Activated T-cell treated with anti-CD3 and anti-CD28 coated beads, Interleukin-2, amount 50 U/mL, for 24 hours (primary cell): ENCODE measurements around the gene C21orf91.
A peak's percentile ranks its signal among the peaks of the same experiment; 100 is the strongest.

ENCODE experiments used
- DNase-seq: peaks from one replicate; pipeline ENCODE4 v3.0.0-alpha.2; 2020
- H3K27ac Mint-ChIP-seq: 2 replicates; pipeline ENCODE4 v1.8.0; 2020; ENCODE audit warnings: mild to moderate bottlenecking, mixed read lengths
- H3K27me3 Mint-ChIP-seq: 2 replicates; pipeline ENCODE4 v1.8.0; 2020; ENCODE audit warnings: mixed read lengths
- H3K36me3 Mint-ChIP-seq: 2 replicates; pipeline ENCODE4 v1.8.0; 2020; ENCODE audit warnings: low read depth, mixed read lengths
- H3K4me1 Mint-ChIP-seq: 2 replicates; pipeline ENCODE4 v1.8.0; 2020; ENCODE audit warnings: low read depth, mixed read lengths
- H3K4me3 Mint-ChIP-seq: 2 replicates; pipeline ENCODE4 v1.8.0; 2020; ENCODE audit warnings: mild to moderate bottlenecking, moderate library complexity, mixed read lengths
- H3K9me3 Mint-ChIP-seq: 2 replicates; pipeline ENCODE4 v1.8.0; 2020; ENCODE audit warnings: mixed read lengths

Gene C21orf91

GRCh38 chr21:17818186-17819113 is 706 bp downstream of the C21orf91 start:
- Mint-ChIP-seq H3K4me1 (peaks cover 61% of the 10 kb centered on the region), H3K36me3 (peaks cover 50% of the 10 kb centered on the region)
- peak; percentile 71 for DNase-seq

GRCh38 chr21:17813353-17813752 is 5.8 kb downstream of the C21orf91 start:
- no peak overlapping the region for H3K27ac Mint-ChIP-seq
- DNase-seq = no peak
- peaks cover 64% of the 10 kb centered on the region for H3K4me1 Mint-ChIP-seq
- H3K36me3 Mint-ChIP-seq = peaks cover 95% of the 10 kb centered on the region
- no peak overlapping the region for H3K4me3 Mint-ChIP-seq
- no peaks in the 10 kb centered on the region for H3K27me3 Mint-ChIP-seq
- H3K9me3 Mint-ChIP-seq = peaks cover 9% of the 10 kb centered on the region

More at GRCh38 chr21:17818186-17819113, 706 bp downstream of the C21orf91 start:
- Mint-ChIP-seq H3K9me3 (no peaks in the 10 kb centered on the region), H3K27ac (peak overlapping the region; percentile 94), H3K27me3 (no peaks in the 10 kb centered on the region), H3K4me3 (peak overlapping the region; percentile 92)

- Mint-ChIP-seq H3K4me3 (no peak overlapping the region), H3K9me3 (peaks cover 18% of the 10 kb centered on the region), H3K27me3 (no peaks in the 10 kb centered on the region), H3K4me1 (peaks cover 55% of the 10 kb centered on the region), H3K27ac (peak overlapping the region; percentile 58), H3K36me3 (peaks cover 97% of the 10 kb centered on the region)
- no peak for DNase-seq
These were observed 13.2 kb downstream of the C21orf91 start for GRCh38 chr21:17805966-17806365.

- no peaks in the 10 kb centered on the region for H3K27me3 Mint-ChIP-seq
- H3K36me3 Mint-ChIP-seq = peaks cover 84% of the 10 kb centered on the region
- peaks cover 9% of the 10 kb centered on the region for H3K9me3 Mint-ChIP-seq
- no peak for DNase-seq
- peaks cover 66% of the 10 kb centered on the region for H3K4me1 Mint-ChIP-seq
- H3K4me3 Mint-ChIP-seq = no peak overlapping the region
- no peak overlapping the region for H3K27ac Mint-ChIP-seq
These were observed 15.6 kb downstream of the C21orf91 start for GRCh38 chr21:17803536-17803935.

- H3K27ac Mint-ChIP-seq = peak overlapping the region; percentile 69
- no peak for DNase-seq
- peaks cover 76% of the 10 kb centered on the region for H3K36me3 Mint-ChIP-seq
- H3K27me3 Mint-ChIP-seq = no peaks in the 10 kb centered on the region
- H3K9me3 Mint-ChIP-seq = peaks cover 6% of the 10 kb centered on the region
- H3K4me3 Mint-ChIP-seq = no peak overlapping the region
- peaks cover 66% of the 10 kb centered on the region for H3K4me1 Mint-ChIP-seq
These were observed 16.6 kb downstream of the C21orf91 start for GRCh38 chr21:17802572-17802971.

- Mint-ChIP-seq H3K4me3 (no peak overlapping the region), H3K36me3 (peaks cover 69% of the 10 kb centered on the region), H3K27ac (peak overlapping the region; percentile 37), H3K4me1 (peaks cover 67% of the 10 kb centered on the region), H3K9me3 (no peaks in the 10 kb centered on the region), H3K27me3 (no peaks in the 10 kb centered on the region)
- DNase-seq = no peak
These were observed 19.6 kb downstream of the C21orf91 start for GRCh38 chr21:17799414-17800164.

GRCh38 chr21:17798796-17799195 is 20.4 kb downstream of the C21orf91 start:
- Mint-ChIP-seq H3K9me3 (no peaks in the 10 kb centered on the region), H3K27ac (peak overlapping the region; percentile 34), H3K4me1 (peaks cover 66% of the 10 kb centered on the region), H3K4me3 (no peak overlapping the region), H3K36me3 (peaks cover 69% of the 10 kb centered on the region), H3K27me3 (no peaks in the 10 kb centered on the region)
- DNase-seq = no peak

GRCh38 chr21:17797967-17798366 is 21.2 kb downstream of the C21orf91 start:
- H3K4me3 Mint-ChIP-seq = no peak overlapping the region
- peaks cover 66% of the 10 kb centered on the region for H3K4me1 Mint-ChIP-seq
- H3K27ac Mint-ChIP-seq = no peak overlapping the region
- peaks cover 69% of the 10 kb centered on the region for H3K36me3 Mint-ChIP-seq
- H3K27me3 Mint-ChIP-seq = no peaks in the 10 kb centered on the region
- no peak for DNase-seq
- H3K9me3 Mint-ChIP-seq = no peaks in the 10 kb centered on the region

GRCh38 chr21:17796503-17796902 is 22.7 kb downstream of the C21orf91 start:
- peaks cover 69% of the 10 kb centered on the region for H3K4me1 Mint-ChIP-seq
- peak overlapping the region; percentile 78 for H3K27ac Mint-ChIP-seq
- H3K36me3 Mint-ChIP-seq = peaks cover 67% of the 10 kb centered on the region

GRCh38 chr21:17796037-17796403 is 23.1 kb downstream of the C21orf91 start:
- H3K4me3 Mint-ChIP-seq = peak overlapping the region; percentile 68
- DNase-seq = no peak
- H3K36me3 Mint-ChIP-seq = peaks cover 67% of the 10 kb centered on the region
- peaks cover 74% of the 10 kb centered on the region for H3K4me1 Mint-ChIP-seq
- peak overlapping the region; percentile 78 for H3K27ac Mint-ChIP-seq
- H3K9me3 Mint-ChIP-seq = no peaks in the 10 kb centered on the region
- no peaks in the 10 kb centered on the region for H3K27me3 Mint-ChIP-seq

More at GRCh38 chr21:17796503-17796902, 22.7 kb downstream of the C21orf91 start:
- Mint-ChIP-seq H3K4me3 (peak overlapping the region; percentile 43), H3K27me3 (no peaks in the 10 kb centered on the region), H3K9me3 (no peaks in the 10 kb centered on the region)
- no peak for DNase-seq

GRCh38 chr21:17795146-17796036 is 23.8 kb downstream of the C21orf91 start:
- Mint-ChIP-seq H3K4me3 (peak overlapping the region; percentile 68), H3K4me1 (peaks cover 74% of the 10 kb centered on the region), H3K9me3 (no peaks in the 10 kb centered on the region), H3K27ac (peak overlapping the region; percentile 78), H3K36me3 (peaks cover 67% of the 10 kb centered on the region), H3K27me3 (no peaks in the 10 kb centered on the region)
- DNase-seq = no peak

- Mint-ChIP-seq H3K4me3 (peak overlapping the region; percentile 68), H3K4me1 (peaks cover 78% of the 10 kb centered on the region), H3K9me3 (no peaks in the 10 kb centered on the region), H3K36me3 (peaks cover 66% of the 10 kb centered on the region), H3K27me3 (no peaks in the 10 kb centered on the region), H3K27ac (peak overlapping the region; percentile 78)
- no peak for DNase-seq
These were observed 24.5 kb downstream of the C21orf91 start for GRCh38 chr21:17794518-17795145.

GRCh38 chr21:17793246-17794123 is 25.7 kb downstream of the C21orf91 start:
- Mint-ChIP-seq H3K4me3 (peak overlapping the region; percentile 68), H3K4me1 (peaks cover 79% of the 10 kb centered on the region), H3K27ac (peak overlapping the region; percentile 78), H3K36me3 (peaks cover 65% of the 10 kb centered on the region), H3K27me3 (no peaks in the 10 kb centered on the region), H3K9me3 (no peaks in the 10 kb centered on the region)
- DNase-seq = no peak
